ENCODE data around the gene SIGLEC11.
"Not testable (repeated sequence)": the region's sequence is repeated elsewhere in the genome, so short reads cannot be mapped to it uniquely, and the experiment has no call there.

Gene SIGLEC11

DNA sequence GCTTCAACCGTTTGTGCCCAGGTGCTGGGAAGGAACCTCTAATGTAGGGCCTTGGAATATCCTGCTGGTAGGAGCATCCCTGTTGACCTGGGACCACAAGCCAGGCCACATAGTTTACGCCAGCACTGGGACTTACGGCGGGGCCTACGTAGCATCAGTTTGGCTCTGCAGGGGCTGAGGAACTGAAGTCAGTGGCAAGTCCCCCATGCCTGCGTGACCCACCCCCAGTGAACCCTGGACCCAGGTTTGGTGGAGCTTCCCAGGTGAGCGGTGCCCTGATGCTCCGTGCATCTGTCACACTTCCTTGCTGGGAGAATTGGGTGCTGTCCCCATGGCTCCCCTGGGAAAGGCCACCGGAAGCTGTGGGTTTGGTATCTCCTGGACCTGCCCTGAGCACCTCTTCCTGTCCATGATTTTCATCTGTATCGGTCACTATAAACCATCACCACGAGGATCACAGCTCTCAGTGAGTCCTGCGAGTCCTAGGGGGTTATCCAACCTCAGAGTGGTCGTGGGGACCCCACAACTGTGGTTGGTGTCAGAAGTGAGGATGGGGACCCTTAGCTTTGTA is 9.9 kb downstream of the SIGLEC11 start:
- no peak for DNase-seq

DNA sequence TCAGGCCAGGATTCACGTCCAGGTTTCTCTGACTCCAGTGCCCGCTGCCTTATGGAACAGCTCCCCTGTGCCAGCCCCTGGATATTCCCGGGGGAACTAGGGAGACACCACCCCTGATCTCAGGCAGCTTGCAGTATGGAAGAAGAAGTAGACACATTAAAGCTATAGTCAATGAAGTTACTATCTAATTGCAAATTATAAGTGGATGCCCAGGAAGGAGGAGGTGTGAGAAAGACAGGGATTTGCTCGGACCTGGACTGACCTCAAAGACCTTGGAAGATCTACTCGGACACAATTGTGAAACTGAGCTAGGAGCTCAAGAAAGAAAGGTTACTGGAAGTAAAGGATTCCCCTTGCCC is 10.4 kb downstream of the SIGLEC11 start:
- DNase-seq: no peak

DNA sequence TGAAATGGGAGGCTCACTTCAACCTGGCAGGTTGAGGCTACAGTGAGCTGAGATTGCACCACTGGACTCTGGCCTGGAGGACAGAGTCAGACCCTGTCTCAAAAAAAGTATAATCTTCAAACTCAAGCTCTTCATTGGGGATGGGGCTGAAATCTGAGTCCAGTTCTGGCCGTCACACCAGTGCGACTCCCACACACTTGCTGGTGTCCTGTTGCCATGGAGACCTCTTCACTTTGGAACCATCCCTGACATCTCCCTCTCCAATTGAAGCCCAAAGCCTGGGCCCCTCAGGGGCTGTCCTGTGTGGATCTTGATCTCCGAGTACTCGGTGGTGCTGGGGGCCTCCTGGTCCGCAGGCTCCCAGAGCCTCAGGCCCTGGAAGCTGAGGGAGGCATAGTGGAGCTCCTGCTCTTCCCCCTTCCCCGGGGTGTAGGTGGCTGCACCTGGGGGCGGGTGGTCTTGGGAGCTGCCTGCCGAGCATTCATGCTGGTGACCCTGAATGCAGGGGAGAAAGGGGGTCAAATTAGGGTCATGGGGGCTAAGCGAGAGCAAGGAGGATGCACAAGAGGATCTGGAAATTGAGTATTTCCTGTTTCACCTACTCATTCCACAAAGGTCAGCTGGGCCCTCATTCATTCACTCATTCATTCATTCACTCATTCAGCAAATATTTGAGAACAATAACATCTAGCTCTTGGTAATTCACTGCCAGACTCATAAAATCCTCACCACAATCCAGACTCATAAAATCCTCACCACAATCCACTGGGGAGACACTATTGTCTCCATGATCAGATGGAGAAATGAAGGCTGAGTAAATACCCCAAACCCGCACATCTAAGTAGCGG is 11.0 kb downstream of the SIGLEC11 start:
- no peak for DNase-seq

DNA sequence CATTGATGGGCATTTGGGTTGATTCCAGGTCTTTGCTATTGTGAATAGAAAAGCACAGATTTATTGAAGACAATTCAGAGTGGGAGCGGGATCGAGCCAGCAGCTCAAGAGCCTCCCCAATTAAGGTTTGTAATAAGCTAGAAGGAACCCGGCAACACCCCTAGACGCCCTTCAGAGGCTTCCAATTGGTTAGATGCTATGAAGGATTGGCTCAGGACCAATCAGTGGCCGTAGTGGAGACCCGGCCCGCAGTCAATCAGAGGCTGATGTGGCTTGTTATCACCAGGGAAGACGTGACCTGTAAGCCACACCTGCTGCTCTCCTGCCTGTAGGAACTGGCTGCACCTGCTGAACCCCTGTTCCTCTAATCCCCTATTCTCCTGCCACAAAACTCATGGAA is 14.6 kb downstream of the SIGLEC11 start:
- no peak for DNase-seq

DNA sequence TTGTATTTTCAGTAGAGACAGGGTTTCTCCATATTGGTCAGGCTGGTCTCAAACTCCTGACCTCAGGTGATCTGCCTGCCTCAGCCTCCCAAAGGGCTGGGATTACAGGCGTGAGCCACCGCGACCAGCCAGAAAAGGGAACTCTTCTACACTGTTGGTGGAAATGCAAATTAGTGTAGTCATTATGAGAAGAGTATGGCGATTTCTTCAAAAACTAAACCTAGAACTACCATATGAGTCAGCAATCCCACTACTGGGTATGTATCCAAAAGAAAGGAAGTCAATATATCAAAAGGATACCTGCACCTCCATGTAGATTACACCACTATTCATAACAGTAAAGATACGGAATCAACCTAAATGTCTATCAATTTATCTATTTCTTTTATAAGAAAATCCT is 16.4 kb downstream of the SIGLEC11 start:
- DNase-seq: not testable (repeated sequence)

DNA sequence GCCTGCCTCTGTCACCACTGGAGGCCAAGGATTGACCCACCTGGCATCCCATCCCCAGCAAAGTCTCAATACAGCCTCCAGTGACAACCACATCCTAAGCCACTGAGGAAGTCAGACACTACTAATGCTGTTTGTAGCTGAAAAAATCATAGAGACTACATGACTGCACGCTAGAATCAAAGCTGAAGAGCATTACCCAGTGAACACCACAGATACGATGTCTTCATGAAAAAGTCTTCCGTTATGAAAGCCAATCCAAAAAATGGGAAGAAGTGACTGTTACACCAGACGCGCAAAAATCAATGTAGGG is 20.5 kb downstream of the SIGLEC11 start:
- no peak for DNase-seq

DNA sequence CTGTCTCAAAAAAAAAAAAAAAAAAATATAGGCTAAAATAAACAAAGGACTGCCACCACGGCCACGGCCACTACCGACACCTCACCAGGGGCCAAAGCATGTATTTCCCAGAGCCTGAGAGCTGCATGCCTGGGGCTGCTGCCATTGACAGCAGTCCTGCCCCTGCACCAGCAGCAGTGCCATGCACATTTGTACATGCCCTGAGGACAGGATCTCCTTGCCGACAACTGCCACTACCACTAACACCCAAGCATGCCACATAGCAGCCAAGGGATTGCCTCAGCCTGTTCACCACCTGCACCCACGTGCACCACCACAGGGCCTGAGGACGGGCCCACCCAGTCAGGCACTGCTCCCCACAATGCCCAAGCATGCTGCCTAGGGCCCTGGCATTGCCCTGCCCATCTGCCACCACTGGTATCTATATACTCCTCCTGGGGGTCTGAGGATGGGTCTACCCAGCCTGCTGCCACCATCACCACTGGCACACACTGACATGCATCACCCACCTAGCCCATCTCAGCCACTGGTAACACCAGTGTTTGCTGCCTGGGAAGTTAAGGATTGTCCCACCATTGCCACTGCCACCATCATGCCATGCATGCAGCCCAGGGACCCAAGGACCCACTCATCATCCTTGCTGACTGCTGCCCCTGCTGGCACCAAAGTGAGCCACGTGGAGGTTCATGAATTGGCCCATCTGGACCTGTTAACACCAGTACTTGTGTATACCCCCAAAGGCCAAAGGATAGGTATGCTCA is 21.1 kb downstream of the SIGLEC11 start:
- no peak for DNase-seq

DNA sequence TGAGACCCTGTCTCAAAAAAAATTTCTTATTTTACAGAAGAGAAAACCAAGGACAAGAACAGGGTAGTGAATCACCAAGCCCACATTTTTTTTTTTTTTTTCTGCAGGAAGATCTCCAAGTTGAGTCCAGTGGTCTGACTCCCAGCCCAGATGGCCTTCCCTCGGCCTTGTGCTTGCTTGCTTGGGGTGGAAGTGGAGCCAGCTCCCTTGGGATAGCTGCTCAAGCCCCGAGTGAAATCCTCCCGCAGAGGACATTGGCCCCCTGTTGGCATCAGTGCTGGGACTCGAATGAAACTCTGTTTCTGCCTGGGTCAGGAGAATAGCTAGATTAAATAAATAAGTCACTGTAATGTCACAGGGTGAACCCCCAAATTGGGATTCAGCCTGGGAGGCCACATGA is 22.3 kb downstream of the SIGLEC11 start:
- DNase-seq: no peak

DNA sequence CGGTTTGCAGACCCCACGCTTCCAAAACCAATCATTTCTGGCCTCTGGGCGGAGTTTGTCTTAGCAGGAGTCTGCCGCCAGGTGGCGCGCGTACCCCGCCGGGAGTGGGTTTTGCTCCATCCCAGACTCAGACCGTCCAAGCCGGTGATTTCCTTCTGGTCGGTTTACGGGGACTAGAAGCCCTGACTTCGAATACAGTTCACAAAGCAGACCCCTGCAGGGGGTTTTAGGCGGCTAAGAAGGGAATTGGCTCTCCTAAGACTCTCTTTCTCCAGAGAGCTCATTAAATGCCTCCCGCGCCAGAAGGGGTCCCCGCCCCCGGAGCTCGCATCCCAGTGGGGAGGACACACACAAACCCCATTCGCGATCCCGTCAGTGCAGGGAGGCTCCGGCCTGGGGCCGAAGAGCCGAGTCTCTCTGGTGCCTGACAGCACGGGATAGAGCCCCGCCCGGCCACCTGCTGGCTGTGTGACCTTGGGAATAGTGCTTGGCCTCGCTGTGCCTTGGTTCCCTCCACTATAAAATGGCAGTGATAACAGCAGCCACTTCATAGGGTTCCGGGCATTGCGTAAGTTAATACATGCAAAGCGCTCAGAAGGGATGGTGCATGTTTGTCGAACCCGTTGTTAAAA is 23.1 kb downstream of the SIGLEC11 start:
- DNase-seq: peak; percentile 94

DNA sequence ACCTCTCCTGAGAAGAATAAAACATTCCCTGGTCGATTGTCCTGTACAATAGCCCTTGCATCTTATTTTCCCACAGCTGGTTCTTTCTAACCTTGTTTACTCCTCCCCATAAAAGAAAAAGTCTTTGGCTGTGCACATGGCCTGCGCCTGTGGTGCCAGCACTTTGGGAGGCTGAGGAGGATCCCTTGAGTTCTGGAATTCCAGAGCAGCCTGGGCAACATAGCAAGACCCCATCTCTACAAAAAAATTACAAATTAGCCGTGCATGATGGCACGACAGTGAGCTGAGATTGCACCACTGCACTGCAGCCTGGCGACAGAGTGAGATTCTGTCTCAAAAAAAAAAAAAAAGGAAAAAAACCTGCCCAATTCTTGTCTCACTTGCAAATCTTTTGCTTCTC is 24.4 kb downstream of the SIGLEC11 start:
- DNase-seq: no peak

DNA sequence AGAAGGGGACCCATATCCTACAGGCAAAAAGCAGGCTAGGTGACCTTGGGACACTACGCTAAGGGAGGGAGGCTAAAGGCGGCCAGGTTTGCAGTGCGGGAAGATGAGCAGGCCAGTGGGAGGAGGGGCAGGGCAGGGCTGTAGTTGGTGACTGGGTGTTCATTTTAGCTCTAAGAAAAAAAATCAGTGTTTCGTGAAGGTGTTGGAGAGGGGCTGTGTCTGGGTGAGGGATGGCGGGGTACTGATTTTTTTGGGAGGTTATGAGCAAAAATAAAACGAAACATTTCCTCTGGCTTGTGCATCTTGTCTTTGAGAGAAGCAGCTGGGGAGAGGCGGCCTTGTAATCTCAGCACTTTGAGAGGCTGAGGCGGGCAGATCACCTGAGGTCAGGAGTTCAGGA is 27.3 kb downstream of the SIGLEC11 start:
- no peak for DNase-seq

DNA sequence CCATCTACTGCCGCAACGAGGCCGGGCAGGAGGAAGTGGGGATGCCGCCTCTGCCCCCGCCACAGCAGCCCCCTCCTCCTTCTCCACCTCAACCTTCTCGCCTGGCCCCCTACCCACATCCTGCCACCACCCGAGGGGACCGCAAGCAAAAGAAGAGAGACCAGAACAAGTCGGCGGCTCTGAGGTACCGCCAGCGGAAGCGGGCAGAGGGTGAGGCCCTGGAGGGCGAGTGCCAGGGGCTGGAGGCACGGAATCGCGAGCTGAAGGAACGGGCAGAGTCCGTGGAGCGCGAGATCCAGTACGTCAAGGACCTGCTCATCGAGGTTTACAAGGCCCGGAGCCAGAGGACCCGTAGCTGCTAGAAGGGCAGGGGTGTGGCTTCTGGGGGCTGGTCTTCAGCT is 28.2 kb downstream of the SIGLEC11 start:
- no peak for DNase-seq

DNA sequence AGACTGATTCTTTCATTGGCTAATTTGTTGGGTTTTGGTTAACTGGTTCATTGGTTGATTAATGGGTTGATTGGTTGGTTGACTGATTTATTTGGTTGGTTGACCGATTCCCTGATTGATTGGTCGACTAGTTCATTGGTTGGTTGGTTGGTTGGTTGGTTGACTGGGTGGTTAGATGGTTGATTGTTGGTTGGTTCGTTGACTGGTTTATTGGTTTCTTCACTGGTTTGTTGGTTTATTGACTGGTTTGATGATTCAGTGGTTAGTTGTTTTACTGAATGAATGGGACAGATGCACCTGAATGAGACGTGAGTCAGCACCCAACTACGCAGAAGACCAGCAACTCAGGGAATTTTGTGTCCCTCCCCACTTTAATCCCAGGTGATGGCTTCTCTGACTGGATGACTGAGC is 28.9 kb downstream of the SIGLEC11 start:
- no peak for DNase-seq

DNA sequence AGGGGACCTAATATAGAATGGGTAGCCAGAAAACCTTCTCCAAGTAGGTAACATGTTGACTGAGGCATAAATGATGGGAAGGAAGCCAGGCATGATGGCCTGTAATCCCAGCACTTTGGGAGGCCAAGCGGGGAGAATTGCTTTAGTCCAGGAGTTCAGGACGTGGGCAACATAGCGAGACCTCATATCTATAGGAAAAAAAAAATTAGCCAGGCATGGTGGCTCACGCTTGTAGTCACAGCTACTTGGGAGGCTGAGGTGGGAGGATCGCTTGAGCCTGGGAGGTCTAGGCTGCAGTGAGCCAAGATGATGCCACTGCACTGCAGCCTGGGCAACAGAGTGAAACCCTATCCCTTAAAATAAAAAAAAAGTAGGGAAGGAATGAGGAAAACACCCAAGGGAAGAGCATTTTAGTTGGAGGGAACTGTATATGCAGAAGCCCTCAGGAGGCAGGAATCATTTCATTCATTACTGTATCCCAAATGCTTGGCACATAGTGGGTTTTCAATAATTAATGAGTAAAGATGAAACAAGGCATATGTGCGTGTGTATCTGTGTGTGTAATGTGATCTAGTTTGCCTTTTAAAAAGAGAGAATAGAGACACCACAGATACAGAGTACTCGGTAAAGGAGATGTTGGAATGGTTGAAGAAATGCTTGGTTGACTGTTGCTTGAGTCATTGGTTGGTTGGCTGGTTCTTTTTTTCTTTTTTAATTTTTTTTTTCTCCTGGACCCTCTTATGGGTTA is 29.5 kb downstream of the SIGLEC11 start:
- no peak for DNase-seq

DNA sequence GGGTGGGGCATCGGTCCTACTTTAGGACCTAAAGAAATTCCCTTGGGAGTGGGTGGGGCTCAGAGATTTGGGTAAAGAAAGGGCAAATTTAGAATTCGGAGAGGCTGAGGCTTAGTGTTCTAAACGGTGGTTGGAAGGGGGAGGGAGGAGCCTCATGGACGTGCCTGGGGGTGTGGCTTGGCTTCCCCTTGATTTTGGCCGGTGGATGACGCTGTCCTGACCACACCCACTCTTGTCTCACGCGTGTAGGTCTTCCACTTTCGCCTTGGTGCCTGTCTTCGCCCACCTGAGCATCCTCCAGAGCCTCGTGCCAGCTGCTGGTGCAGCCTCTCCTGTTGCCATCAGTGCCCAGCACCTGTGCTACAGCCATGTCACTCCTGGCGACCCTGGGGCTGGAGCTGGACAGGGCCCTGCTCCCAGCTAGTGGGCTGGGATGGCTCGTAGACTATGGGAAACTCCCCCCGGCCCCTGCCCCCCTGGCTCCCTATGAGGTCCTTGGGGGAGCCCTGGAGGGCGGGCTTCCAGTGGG is 30.4 kb downstream of the SIGLEC11 start:
- no peak for DNase-seq

DNA sequence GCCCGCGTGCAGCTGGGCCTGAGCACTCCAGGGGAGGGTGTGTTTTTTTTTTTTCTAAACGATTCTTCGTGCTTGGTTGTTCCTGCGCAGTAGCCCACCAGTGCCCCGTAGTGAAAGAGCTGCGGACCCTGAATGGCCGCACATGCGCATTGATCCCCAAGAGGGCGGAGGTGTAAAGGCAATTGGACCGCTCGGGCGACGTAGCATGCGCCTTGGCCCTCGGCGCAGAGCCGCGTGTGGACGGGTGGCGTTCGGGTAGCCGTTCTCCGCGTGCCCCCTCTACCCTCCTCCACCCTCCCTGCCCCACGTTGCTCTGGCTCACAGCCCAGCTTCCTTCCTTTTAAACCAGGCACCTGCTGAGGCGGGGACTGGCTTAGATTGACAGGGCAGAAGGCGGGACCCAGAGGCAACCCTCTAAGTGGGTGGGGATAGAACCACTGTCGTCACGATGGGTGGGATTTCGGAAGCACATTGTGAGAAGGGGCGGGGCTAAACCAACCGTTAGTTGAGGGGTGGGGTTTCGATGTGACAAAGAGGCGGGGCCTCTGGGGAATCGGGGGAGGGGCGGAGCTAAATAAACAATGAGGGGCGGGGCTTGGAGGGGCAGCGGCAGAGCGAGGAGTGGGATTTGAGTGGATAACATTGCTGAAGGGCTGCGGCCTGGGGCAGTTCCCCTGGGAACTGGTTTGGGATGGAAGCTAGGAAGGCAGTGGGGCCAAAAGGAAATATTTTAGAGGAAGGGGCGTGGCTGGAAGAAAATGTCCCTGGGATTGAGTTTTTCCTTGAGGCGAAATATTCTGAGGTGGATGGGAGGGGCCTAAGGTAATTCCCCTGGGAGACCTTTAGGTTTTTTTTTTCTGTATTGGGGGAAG is 31.1 kb downstream of the SIGLEC11 start:
- DNase-seq: peak; percentile 96

DNA sequence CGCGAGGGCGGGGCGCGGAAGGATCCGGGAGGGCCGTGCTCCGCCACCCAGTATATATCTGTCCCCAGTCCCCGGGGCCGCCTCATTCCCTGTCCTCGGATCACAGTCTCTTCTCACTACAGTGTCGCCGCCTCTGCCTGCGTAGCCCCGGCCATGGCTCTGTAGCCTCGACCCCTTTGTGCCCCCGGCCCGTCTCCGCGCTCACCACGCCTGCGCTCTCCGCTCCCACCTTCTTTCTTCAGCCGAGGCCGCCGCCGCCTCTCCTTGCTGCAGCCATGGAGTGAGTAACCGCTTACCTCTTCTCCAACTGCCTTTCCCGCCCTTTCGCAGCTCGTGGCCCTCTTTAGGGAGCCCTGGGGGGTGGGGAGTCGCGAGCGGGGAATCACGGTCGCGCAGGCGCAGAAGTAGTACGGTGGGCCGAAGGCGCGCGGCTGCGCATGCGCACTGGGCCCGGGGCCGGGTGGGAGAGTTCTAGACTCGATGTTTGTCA is 31.8 kb downstream of the SIGLEC11 start, which contains the start of the genes ATF5 and NUP62:
Gene ATF5 (plus strand): TSS at position 85 of the 490 bp plus-strand sequence. CDS start 1,646 bp downstream, outside the sequence.
Gene NUP62 (minus strand): TSS at position 384 of the 490 bp plus-strand sequence. CDS start 19,697 bp downstream, outside the sequence.
- peak; percentile 99 for DNase-seq

DNA sequence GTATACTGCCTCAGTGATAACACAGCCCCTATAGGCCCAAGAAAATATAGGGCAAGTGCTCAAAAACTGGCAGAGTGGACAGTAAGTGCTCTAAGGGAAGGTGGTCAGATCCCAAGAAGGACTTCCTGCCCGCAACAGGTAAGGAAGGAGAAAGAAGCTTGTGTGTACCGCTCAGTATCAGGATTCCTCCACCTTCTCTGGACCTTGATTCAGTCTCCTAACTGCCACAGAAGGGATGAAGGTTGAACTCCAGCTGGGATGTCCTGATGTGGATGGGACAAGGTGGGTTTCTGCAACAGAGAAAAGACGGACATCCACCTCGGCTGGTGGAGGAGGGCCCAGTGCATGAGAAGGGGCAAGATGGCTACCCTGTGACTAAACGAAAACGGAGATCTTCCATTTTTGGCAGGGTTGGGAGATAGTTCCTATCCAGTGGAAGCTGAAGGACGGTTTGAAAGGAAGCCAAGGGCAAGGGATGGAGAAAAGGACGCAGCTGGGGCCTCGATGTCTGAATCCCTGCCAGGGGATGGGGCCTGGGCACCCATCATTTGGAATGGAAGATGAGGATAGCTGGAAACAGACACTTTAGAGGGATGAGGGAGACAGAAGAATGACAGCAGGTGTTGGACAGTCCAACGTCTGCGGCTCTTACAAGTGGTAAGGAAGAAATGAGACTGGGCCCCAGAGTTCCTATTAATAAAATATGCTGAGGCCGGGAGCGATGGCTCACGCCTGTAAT is 33.3 kb downstream of the SIGLEC11 start:
- DNase-seq: no peak

DNA sequence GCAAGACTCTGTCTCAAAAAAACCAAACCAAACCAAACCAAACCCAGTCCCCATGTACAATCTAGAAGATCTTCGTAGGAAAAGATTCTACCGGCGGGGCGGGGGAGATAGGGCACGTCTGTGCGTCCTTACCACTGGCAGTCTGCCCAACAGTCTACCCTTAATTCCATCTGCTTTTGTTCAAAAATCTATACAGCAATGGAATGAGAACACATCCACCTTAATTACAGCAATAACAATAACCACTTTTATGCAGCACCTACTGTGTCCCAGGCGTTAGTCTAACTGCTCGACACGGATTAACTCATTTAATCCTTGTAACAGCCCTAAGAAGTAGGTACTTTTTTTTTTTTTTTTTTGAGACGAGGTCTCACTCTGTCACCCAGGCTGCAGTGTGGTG is 34.5 kb downstream of the SIGLEC11 start:
- no peak for DNase-seq

DNA sequence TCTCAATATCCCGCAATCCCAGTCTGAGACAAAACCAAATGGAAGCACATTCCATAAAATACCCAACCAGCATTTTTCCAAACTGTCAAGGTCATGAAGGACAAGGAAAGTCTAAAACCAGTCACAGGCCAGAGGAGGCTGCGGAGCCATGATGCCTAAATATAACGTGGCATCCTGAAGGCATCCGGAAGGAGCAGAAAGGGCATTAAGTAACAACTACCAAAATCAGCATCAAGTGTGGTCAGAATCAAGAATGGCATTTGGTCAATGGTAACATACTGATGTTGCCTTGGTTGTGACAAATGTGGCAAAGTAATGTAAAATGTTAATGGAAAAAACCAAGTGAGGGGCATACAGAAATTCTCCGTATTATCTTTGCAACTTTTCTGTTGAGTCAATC is 35.5 kb downstream of the SIGLEC11 start:
- no peak for DNase-seq

DNA sequence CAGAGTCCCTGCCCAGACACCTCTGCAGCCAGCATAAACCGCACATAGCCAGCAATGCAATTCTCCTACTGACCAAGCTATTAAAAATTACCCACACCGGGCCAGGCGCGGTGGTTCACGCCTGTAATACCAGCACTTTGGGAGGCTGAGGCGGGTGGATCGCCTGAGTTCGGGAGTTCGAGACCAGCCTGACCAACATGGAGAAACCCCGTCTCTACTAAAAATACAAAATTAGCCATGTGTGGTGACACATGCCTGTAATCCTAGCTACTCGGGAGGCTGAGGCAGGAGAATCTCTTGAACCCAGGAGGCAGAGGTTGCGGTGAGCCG is 36.1 kb downstream of the SIGLEC11 start:
- DNase-seq: not testable (repeated sequence)
